Upper lobe of left lung (tissue), 6 donors: ENCODE results near the gene SMG1. TPM values are rescaled to one million over a fixed set of nuclear protein-coding genes. Genes with fewer than 3 reads are reported as not detected.

ENCODE experiments used
- ATAC-seq, 2 donors: fragments of 200-7000 bp; cut with Tn5 transposase; one replicate each; pipeline ENCODE4 v1.9.1; 2022; ENCODE audit warnings: mild to moderate bottlenecking in 2 of 2, moderate library complexity in 2 of 2; ENCODE audit not compliant: low FRiP score in 2 of 2
- DNase-seq, 2 donors: peaks; one replicate each; pipeline ENCODE4 v3.0.0-alpha.2; 2019 to 2020
- H3K27ac ChIP-seq, 4 donors: fragments of 200-600 bp; sonication (generic); one replicate each; pipeline ENCODE4 v1.5.1; 2016 to 2019
- H3K27me3 ChIP-seq, 4 donors: fragments of 200-600 bp; sonication (generic); one replicate each; pipeline ENCODE4 v1.5.1; 2017 to 2019
- H3K36me3 ChIP-seq, 4 donors: fragments of 200-600 bp; sonication (generic); one replicate each; pipeline ENCODE4 v1.5.1; 2016 to 2019
- H3K4me1 ChIP-seq, 4 donors: fragments of 200-600 bp; sonication (generic); one replicate each; pipeline ENCODE4 v1.5.1; 2018 to 2019
- H3K4me3 ChIP-seq, 4 donors: fragments of 200-600 bp; sonication (generic); one replicate each; pipeline ENCODE4 v1.5.1; 2017 to 2019; ENCODE audit warnings: mild to moderate bottlenecking in 2 of 4, moderate library complexity in 1 of 4
- H3K9me3 ChIP-seq, 4 donors: fragments of 200-600 bp; sonication (generic); one replicate each; pipeline ENCODE4 v1.5.1; 2018 to 2019
- EP300 ChIP-seq, 4 donors: sonication (generic); formaldehyde crosslinking; IDR thresholded peaks; one replicate each; pipeline ENCODE4 v1.5.1; 2017; ENCODE audit warnings: antibody characterized with exemption in 4 of 4, control low read depth in 2 of 4
- POLR2A ChIP-seq, 4 donors: fragments of 450-650 bp; IDR thresholded peaks; one replicate each; pipeline ENCODE4 v1.5.1; 2016 to 2017; ENCODE audit warnings: antibody characterized with exemption in 4 of 4, mild to moderate bottlenecking in 2 of 4
- POLR2AphosphoS5 ChIP-seq, 2 donors: sonication (generic); formaldehyde crosslinking; IDR thresholded peaks; one replicate each; pipeline ENCODE4 v1.5.1; 2017; ENCODE audit warnings: antibody characterized with exemption in 2 of 2
- WGBS, 2 donors: methylation state at CpG; one replicate each; pipeline ENCODE4 v1.1.5; 2017 to 2018; 5-methylcytosine and 5-hydroxymethylcytosine counted together
- total RNA-seq, 6 donors: library from RNA; depleted of rRNA in 4 of 6; stranded (reverse); fragments of >200 nt in 4 of 6; gene quantifications; one replicate each; pipeline versions ENCODE4 v1.1.0 to v1.2.1, GENCODE V29; 2016 to 2021
- TF ChIP-seq, protein P1 (sequence below), 6 experiments: fragments of 450-650 bp in 4 of 6; fragments of 200-600 bp in 2 of 6; sonication (generic) in 2 of 6; IDR thresholded peaks; one replicate each; pipeline ENCODE4 v1.5.1; 2016 to 2019; ENCODE audit warnings: antibody characterized with exemption in 6 of 6
- donor health status: DM: no; HTN: no; CAD: no; lungs with moderate emphysema.
- donor health status: DM: no; HTN: yes; CAD: no; lungs with severe emphysema.

SMG1 gene
- total RNA-seq, 6 donors from 2014 or later = 39.2 to 122 (median 69.6) TPM

DNA sequence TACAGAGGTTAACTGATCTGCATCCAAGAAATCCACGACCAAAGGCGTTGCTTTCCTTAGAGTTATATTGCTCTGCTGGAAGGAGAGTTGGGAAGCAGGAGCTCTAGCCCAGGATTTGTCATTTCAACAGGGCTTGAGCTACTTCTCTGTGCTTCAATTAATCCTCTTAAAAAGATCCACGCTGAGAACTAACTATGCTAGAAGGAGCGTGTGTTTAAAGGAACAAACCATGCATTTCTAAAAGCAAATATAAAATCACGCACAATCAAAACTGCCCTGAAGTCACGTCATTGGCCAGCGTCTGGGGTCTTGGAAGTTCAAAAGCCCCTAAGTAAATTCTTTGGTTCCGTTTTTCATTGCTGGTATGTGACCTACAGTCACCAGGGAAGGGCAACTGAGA lies 125.9 kb downstream of the SMG1 start:
- Histone ChIP-seq H3K27ac (peak overlapping the region; percentile 91 to 98 (median 94)), H3K36me3 (peaks cover 0 to 21% (median 6%) of the 10 kb centered on the region in 4 donors), H3K9me3 (no peaks in the 10 kb centered on the region), H3K27me3 (no peaks in the 10 kb centered on the region), H3K4me3 (peak overlapping the region; percentile 93 to 98 (median 96)), H3K4me1 (peaks cover 19 to 44% (median 32%) of the 10 kb centered on the region in 4 donors)
- TF ChIP-seq EP300 (IDR thresholded peaks at IDR 0.05) (no peak), POLR2A (IDR thresholded peaks at IDR 0.05) (no peak), POLR2AphosphoS5 (IDR thresholded peaks at IDR 0.05) (no peak)
- TF ChIP-seq, protein P1, sequence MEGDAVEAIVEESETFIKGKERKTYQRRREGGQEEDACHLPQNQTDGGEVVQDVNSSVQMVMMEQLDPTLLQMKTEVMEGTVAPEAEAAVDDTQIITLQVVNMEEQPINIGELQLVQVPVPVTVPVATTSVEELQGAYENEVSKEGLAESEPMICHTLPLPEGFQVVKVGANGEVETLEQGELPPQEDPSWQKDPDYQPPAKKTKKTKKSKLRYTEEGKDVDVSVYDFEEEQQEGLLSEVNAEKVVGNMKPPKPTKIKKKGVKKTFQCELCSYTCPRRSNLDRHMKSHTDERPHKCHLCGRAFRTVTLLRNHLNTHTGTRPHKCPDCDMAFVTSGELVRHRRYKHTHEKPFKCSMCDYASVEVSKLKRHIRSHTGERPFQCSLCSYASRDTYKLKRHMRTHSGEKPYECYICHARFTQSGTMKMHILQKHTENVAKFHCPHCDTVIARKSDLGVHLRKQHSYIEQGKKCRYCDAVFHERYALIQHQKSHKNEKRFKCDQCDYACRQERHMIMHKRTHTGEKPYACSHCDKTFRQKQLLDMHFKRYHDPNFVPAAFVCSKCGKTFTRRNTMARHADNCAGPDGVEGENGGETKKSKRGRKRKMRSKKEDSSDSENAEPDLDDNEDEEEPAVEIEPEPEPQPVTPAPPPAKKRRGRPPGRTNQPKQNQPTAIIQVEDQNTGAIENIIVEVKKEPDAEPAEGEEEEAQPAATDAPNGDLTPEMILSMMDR (IDR thresholded peaks at IDR 0.05) = no peak
- ATAC-seq (no peak), DNase-seq (no peak)
- WGBS, 2 donors = 2 to 4% methylated on average over 8 of the region's 8 CpGs

DNA sequence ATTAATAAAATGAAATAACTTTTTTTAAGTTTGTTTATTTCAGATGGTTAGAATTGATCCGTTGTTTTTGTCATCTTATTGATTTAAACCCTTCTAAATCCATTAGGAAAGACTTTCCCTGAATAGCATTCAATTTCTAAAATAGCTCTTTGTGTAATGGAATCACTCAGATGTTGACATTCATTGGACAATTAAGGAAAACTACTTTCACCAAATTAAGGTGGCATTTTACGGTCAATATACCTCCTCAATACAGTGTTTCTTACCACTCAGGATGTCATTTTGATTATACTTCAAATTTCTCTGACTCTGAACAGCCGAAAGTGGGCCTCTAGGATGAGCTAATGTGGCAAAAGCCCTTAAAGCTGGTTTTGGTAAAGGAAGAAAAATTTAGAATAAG lies 126.7 kb downstream of the SMG1 start:
- Histone ChIP-seq H3K27ac (peak overlapping the region in 1 of 4 donors; percentile 98), H3K9me3 (no peaks in the 10 kb centered on the region), H3K4me3 (peak overlapping the region in 1 of 4 donors; percentile 97), H3K27me3 (no peaks in the 10 kb centered on the region), H3K36me3 (peaks cover 0 to 29% (median 8%) of the 10 kb centered on the region in 4 donors), H3K4me1 (peaks cover 19 to 39% (median 31%) of the 10 kb centered on the region in 4 donors)
- DNase-seq (no peak), ATAC-seq (no peak)
- 77 to 79% methylated on average over 3 of the region's 3 CpGs for WGBS, 2 donors
- TF ChIP-seq POLR2AphosphoS5 (IDR thresholded peaks at IDR 0.05) (no peak), EP300 (IDR thresholded peaks at IDR 0.05) (no peak), POLR2A (IDR thresholded peaks at IDR 0.05) (no peak)
- TF ChIP-seq, protein P1 (IDR thresholded peaks at IDR 0.05) = no peak

DNA sequence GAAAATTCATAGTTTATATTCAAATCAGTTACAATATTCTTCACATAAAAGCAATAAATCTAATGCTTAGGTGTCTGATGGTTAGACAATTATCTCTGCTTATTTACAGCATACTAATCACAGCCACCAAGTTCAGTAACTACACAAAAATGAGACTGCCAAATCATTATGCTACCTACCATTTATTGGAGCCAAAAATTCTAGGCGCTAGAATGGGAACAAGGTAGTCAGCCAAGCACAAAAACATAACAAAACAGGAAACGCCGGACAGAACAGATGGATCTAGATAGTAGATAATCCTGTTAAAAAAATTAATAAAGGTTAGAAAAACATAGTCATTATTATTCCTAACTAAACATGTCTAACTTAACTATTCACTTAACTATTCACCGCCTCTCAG lies 128.5 kb downstream of the SMG1 start:
- DNase-seq = no peak
- Histone ChIP-seq H3K27me3 (no peaks in the 10 kb centered on the region), H3K36me3 (peaks cover 13 to 47% (median 22%) of the 10 kb centered on the region in 4 donors), H3K4me1 (peaks cover 17 to 36% (median 29%) of the 10 kb centered on the region in 4 donors), H3K4me3 (no peak overlapping the region), H3K9me3 (no peaks in the 10 kb centered on the region), H3K27ac (no peak overlapping the region)
- ATAC-seq = no peak
- no peak for TF ChIP-seq EP300 (IDR thresholded peaks at IDR 0.05)
- WGBS, 2 donors = 81% methylated on average over 4 of the region's 4 CpGs

DNA sequence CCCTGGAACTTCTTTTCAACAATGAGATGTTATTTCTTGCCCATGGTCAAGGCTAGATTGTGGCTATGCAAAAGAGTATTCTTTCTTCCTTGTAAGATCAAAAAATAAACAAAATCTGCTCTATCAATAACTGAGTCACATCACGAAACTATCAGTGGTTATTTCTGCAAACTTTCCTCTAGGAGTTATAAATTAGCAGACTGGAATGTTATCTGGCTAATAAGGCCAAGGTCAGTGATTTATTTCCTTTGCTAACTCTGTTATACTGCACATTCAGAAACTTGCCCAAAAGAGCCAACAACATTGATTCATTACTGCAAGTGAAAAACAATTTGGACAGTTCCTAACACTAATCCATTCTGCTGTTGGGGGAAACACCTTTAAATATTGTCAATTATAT lies 129.8 kb downstream of the SMG1 start:
- 86 to 87% methylated on average over 1 of the region's 1 CpG for WGBS, 2 donors
- ATAC-seq = no peak
- Histone ChIP-seq H3K27ac (no peak overlapping the region), H3K9me3 (no peaks in the 10 kb centered on the region), H3K27me3 (no peaks in the 10 kb centered on the region), H3K4me1 (peaks cover 10 to 25% (median 22%) of the 10 kb centered on the region in 4 donors), H3K36me3 (peaks cover 14 to 56% (median 24%) of the 10 kb centered on the region in 4 donors), H3K4me3 (no peak overlapping the region)
- TF ChIP-seq, protein P1 (IDR thresholded peaks at IDR 0.05) = no peak
- TF ChIP-seq POLR2AphosphoS5 (IDR thresholded peaks at IDR 0.05) (no peak), POLR2A (IDR thresholded peaks at IDR 0.05) (no peak), EP300 (IDR thresholded peaks at IDR 0.05) (no peak)
- DNase-seq = no peak

DNA sequence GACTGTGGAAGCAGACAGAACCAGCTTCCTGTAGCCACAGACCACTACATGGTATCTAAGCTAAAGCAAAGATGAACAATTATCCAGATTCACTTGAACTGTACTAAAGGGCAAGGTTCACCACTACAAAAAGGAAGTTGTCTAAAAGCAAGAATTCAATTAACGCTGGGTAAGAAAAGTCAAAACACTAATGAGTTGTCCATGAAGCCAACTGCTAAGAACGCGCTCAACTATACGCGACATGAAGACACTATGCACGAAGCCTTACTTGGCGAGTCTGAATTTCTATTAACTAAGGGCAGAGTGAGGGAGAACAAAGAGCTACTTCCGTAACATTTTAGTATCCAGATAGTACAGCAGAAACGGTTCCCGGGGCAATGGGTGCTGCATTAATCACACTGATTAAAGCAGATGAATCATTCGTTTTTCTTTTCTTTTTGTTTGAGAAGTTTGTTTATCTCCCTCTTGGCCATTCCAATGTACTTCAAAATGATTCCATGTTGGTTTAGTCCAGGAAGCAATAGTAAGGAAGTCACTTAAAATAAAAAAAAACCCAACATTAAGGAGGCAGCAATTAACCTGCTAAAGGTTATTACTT lies 133.3 kb downstream of the SMG1 start:
- DNase-seq (no peak), ATAC-seq (no peak)
- Histone ChIP-seq H3K9me3 (no peaks in the 10 kb centered on the region), H3K27ac (no peak overlapping the region), H3K4me1 (peaks cover 13 to 18% (median 15%) of the 10 kb centered on the region in 4 donors), H3K4me3 (no peak overlapping the region), H3K36me3 (peaks cover 20 to 60% (median 29%) of the 10 kb centered on the region in 4 donors), H3K27me3 (no peaks in the 10 kb centered on the region)
- WGBS, 2 donors = 93% methylated on average over 11 of the region's 11 CpGs
- TF ChIP-seq, protein P1 (IDR thresholded peaks at IDR 0.05) = no peak
- TF ChIP-seq POLR2A (IDR thresholded peaks at IDR 0.05) (no peak), EP300 (IDR thresholded peaks at IDR 0.05) (no peak), POLR2AphosphoS5 (IDR thresholded peaks at IDR 0.05) (no peak)
